ENCODE results near the gene UBE2F.

UBE2F gene

GRCh38 chr2:238084761-238085160, 117.9 kb downstream of the UBE2F start:
- Histone ChIP-seq H3K27me3 (ENCODE audit: insufficient read depth, poor library complexity, severe bottlenecking) (no peaks in the 10 kb centered on the region), H3K4me3 (replicated peaks; ENCODE audit: insufficient read depth, low read length) (no peak overlapping the region), H3K27ac (replicated peaks) (no peak overlapping the region)
- TF ChIP-seq POLR2AphosphoS5 (IDR thresholded peaks at IDR 0.05; ENCODE audit: low read depth) = no peak
- TF ChIP-seq GABPA (IDR thresholded peaks at IDR 0.05; ENCODE audit: low read depth) = no peak
- TF ChIP-seq CTCF (IDR thresholded peaks at IDR 0.05; ENCODE audit: insufficient read depth, low read length) = no peak
- TF ChIP-seq, protein P1, sequence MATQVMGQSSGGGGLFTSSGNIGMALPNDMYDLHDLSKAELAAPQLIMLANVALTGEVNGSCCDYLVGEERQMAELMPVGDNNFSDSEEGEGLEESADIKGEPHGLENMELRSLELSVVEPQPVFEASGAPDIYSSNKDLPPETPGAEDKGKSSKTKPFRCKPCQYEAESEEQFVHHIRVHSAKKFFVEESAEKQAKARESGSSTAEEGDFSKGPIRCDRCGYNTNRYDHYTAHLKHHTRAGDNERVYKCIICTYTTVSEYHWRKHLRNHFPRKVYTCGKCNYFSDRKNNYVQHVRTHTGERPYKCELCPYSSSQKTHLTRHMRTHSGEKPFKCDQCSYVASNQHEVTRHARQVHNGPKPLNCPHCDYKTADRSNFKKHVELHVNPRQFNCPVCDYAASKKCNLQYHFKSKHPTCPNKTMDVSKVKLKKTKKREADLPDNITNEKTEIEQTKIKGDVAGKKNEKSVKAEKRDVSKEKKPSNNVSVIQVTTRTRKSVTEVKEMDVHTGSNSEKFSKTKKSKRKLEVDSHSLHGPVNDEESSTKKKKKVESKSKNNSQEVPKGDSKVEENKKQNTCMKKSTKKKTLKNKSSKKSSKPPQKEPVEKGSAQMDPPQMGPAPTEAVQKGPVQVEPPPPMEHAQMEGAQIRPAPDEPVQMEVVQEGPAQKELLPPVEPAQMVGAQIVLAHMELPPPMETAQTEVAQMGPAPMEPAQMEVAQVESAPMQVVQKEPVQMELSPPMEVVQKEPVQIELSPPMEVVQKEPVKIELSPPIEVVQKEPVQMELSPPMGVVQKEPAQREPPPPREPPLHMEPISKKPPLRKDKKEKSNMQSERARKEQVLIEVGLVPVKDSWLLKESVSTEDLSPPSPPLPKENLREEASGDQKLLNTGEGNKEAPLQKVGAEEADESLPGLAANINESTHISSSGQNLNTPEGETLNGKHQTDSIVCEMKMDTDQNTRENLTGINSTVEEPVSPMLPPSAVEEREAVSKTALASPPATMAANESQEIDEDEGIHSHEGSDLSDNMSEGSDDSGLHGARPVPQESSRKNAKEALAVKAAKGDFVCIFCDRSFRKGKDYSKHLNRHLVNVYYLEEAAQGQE (IDR thresholded peaks at IDR 0.05; ENCODE audit: insufficient replicate concordance, low read depth) = no peak
- no peak for TF ChIP-seq SPI1 (IDR thresholded peaks at IDR 0.05; ENCODE audit: borderline replicate concordance, low read depth)
- DNase-seq (ENCODE audit: low read depth in 1 of 2, low spot score in 1 of 2) = no peak

GRCh38 chr2:238085899-238086298, 119.1 kb downstream of the UBE2F start:
- no peak for DNase-seq (ENCODE audit: low read depth in 1 of 2, low spot score in 1 of 2)
- Histone ChIP-seq H3K4me3 (replicated peaks; ENCODE audit: insufficient read depth, low read length) (no peak overlapping the region), H3K27me3 (ENCODE audit: insufficient read depth, poor library complexity, severe bottlenecking) (no peaks in the 10 kb centered on the region), H3K27ac (replicated peaks) (no peak overlapping the region; the same call in 1 of the 2 replicates)
- TF ChIP-seq GABPA (IDR thresholded peaks at IDR 0.05; ENCODE audit: low read depth) (no peak), CTCF (IDR thresholded peaks at IDR 0.05; ENCODE audit: insufficient read depth, low read length) (no peak), SPI1 (IDR thresholded peaks at IDR 0.05; ENCODE audit: borderline replicate concordance, low read depth) (no peak)

GRCh38 chr2:238087211-238087610, 120.4 kb downstream of the UBE2F start:
- Histone ChIP-seq H3K27me3 (ENCODE audit: insufficient read depth, poor library complexity, severe bottlenecking) (no peaks in the 10 kb centered on the region), H3K4me3 (replicated peaks; ENCODE audit: insufficient read depth, low read length) (no peak overlapping the region), H3K27ac (replicated peaks) (peak overlapping the region; percentile 49)
- DNase-seq (ENCODE audit: low read depth in 1 of 2, low spot score in 1 of 2) = peak in 1 of 2 experiments; percentile 34
- TF ChIP-seq, protein P1 (IDR thresholded peaks at IDR 0.05; ENCODE audit: insufficient replicate concordance, low read depth) = no peak
- no peak for TF ChIP-seq GABPA (IDR thresholded peaks at IDR 0.05; ENCODE audit: low read depth)
- no peak for TF ChIP-seq POLR2AphosphoS5 (IDR thresholded peaks at IDR 0.05; ENCODE audit: low read depth)
- peak; percentile 92 for TF ChIP-seq SPI1 (IDR thresholded peaks at IDR 0.05; ENCODE audit: borderline replicate concordance, low read depth)
- TF ChIP-seq CTCF (IDR thresholded peaks at IDR 0.05; ENCODE audit: insufficient read depth, low read length) = no peak

DNA sequence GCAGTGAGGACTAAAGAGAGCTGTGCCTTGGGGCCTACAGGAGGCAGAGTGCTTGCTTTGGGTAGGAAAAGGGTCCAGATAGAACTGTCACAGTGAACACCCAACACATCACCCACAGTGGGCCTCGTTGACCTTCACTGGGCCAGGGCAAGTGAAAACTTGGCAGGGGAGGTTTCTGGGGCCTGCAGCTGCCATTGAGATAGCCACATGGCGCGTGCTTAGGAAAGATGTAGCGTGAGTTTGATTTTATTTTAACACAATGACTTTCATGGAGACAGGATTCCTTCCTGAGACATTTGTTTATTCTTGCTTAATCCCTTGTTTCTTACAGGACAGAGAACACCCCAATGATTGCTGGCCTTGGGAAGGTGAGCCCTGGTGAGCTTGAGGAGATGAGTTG, 124.1 kb downstream of the UBE2F start:
- no peak for DNase-seq (ENCODE audit: low read depth in 1 of 2, low spot score in 1 of 2)
- Histone ChIP-seq H3K4me3 (replicated peaks; ENCODE audit: insufficient read depth, low read length) (no peak overlapping the region), H3K27me3 (ENCODE audit: insufficient read depth, poor library complexity, severe bottlenecking) (no peaks in the 10 kb centered on the region), H3K27ac (replicated peaks) (no peak overlapping the region)
- TF ChIP-seq POLR2AphosphoS5 (IDR thresholded peaks at IDR 0.05; ENCODE audit: low read depth) = no peak
- no peak for TF ChIP-seq GABPA (IDR thresholded peaks at IDR 0.05; ENCODE audit: low read depth)
- TF ChIP-seq CTCF (IDR thresholded peaks at IDR 0.05; ENCODE audit: insufficient read depth, low read length) = no peak
- no peak for TF ChIP-seq SPI1 (IDR thresholded peaks at IDR 0.05; ENCODE audit: borderline replicate concordance, low read depth)
- TF ChIP-seq, protein P1 (IDR thresholded peaks at IDR 0.05; ENCODE audit: insufficient replicate concordance, low read depth) = no peak

Data from HL-60 (cell line).